GM12892 (cell line): ENCODE data around the gene DTD1.

Source experiments
- POLR2A ChIP-seq: IDR thresholded peaks from 2 replicates; pipeline ENCODE4 v1.6.1; 2011; ENCODE audit warnings: low read depth, low read length, control low read depth
- POLR2AphosphoS5 ChIP-seq: IDR thresholded peaks from 2 replicates; pipeline ENCODE4 v1.6.1; 2011; ENCODE audit warnings: low read depth, low read length, control low read depth
- TAF1 ChIP-seq: IDR thresholded peaks from 2 replicates; pipeline ENCODE4 v1.6.1; 2011; ENCODE audit warnings: low read depth, mild to moderate bottlenecking, control low read depth, low read length, borderline replicate concordance

- TF ChIP-seq POLR2AphosphoS5 (no peak), POLR2A (no peak), TAF1 (no peak)
These were observed 59.9 kb downstream of the DTD1 start for GRCh38 chr20:18647777-18648176.
